ENCODE data around the gene SLC25A39. TPM values are rescaled to one million over a fixed set of nuclear protein-coding genes. Genes with fewer than 3 reads are reported as not detected.

Gene SLC25A39
- total RNA-seq, 2 donors from 2014 or later, result 92.4 to 131 TPM

DNA sequence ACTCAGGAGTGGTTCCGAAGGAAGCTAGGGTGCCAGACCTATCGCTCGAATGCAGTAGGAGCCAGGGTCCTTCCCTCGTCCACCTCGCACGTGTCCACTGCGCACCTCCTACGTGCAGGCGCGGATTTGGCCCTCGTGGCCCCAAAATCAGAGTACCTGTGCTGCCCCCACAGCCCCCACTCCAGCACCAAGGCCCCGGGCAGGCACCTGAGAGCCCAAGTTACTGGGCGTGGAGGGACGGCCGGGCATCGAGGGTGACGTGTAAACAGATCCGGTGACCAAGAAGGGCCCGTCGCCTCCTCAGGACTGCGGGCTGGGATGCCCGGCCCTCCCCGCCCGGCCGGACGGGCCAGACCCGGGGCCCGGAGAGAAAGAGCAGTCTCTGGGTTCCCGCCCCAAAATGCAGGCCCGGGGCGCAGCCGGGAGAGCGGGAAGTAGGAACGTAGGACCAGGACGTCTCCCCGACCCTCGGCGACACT lies 492 bp downstream of the SLC25A39 start:
- H3K9me3 Mint-ChIP-seq, result no peaks in the 10 kb centered on the region
- ATAC-seq (peak in 1 of 2 donors; percentile 15), DNase-seq (ENCODE audit: low spot score in 2 of 2) (peak in 1 of 2 donors; percentile 65)
- peak overlapping the region; percentile 44 to 63 for H3K27ac Mint-ChIP-seq
- peaks cover 0 to 5% of the 10 kb centered on the region in 2 donors for H3K36me3 Mint-ChIP-seq

DNA sequence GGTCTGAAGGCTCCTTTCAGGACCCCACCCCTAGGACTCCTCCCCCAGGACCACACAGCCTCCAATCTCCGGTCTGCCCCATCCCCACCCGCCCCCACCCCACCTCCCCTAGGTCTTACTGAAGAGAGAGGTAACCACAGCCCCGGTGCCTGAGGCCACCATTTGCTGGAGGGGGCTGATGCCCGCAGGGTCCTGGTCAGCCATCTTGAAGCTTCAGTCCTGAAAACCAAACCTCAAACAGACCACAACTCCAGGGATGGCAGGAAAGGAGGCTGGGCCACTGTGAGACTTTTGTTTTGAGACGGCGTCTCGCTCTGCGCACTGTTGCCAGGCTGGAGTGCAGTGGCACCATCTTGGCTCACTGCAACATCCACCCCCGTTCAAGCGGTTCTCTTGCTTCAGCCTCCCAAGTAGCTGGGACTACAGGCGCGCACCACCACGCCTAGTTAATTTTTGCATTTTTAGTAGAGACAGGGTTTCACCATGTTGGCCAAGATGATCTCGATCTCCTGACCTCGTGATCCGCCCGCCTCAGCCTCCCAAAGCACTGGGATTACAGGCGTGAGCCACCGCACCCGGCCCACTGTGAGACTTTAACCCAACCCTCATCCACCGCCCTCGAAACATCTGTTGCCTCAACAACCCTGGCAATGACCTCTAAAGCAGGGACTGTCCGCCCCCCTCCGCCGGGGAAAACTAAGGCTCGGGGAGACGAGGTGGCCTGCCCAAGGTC lies 1.1 kb downstream of the SLC25A39 start:
- ATAC-seq, result no peak
- Mint-ChIP-seq H3K36me3 (peaks cover 0 to 5% of the 10 kb centered on the region in 2 donors), H3K27ac (peak overlapping the region; percentile 44 to 63), H3K9me3 (no peaks in the 10 kb centered on the region)
- DNase-seq (ENCODE audit: low spot score in 2 of 2), result no peak

DNA sequence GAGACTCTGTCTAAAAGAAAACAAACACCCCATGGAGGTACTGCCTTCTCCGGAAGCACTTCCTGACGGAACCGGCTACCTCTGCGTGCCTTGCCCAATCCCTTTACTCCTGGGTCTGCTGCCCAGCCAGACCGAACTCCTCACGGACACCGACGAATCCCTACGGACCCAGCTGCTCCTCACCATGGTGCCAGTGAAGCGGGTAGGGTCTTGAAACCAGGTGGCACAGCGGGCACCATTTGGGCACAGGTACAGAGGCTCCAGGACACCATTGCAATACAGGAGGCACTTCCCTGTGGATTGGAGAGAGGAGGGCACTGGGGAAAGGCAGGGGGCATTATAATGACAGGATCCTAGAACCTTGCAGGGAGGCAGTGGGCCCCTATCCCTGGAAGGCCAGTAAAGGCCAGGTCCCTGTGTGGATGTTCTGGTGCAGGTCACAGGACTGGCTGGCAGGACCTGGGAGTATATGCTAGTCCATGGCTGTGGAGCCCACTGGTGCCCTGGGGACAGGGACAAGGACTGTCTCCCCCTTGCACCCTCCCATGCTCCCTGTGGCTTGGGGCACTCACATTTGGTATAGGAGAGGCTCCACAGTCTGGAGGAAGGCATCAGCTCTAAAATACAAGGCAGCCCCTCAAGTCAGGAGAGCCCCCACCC lies 2.3 kb downstream of the SLC25A39 start:
- no peak overlapping the region for H3K27ac Mint-ChIP-seq
- no peaks in the 10 kb centered on the region for H3K9me3 Mint-ChIP-seq
- ATAC-seq, result no peak

DNA sequence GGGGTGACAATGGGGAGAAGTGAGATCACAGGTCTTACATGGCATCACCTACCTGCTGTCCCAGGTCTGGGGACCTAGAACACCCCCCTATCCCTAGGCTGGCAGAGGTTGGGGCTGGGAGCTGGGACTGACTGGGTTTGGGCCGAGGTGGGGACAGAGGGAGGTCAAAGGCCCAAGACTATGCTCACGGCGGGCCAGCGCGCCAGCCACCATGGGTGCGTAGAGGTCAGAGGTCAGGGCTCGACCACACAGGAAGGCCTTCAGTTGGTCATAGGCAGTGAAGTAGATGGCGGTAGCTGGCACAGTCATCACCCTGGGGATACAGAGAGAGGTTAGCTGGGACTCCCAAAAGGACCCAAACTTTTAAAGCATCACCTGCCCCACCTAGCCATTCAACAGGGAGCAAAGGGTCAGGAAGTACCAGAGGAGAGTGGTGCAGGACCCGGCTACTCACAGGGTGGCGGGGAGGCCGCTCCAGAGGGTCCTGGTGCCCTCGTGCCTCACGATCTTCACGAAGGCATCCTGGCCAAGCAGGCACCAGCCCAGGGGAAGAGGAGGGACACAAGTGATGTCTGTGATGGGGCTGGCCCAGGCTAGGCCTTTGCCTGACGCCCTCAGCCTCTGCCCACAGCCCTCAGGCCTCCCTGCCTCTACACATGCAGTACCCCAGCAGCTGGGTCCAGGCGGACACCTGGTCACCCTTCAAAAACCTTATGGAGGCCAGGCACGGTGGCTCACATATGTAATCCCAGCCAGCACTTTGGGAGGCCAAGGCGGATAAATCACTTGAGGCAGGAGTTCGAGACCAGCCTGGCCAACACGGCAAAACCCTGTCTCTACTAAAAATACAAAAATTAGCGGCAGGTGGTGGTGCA lies 3.1 kb downstream of the SLC25A39 start:
- no peaks in the 10 kb centered on the region for H3K9me3 Mint-ChIP-seq
- peaks cover 0 to 5% of the 10 kb centered on the region in 2 donors for H3K36me3 Mint-ChIP-seq
- H3K27ac Mint-ChIP-seq, result peak overlapping the region in 1 of 2 donors; percentile 36
- no peak for ATAC-seq
- DNase-seq (ENCODE audit: low spot score in 2 of 2), result no peak

More for the DNA sequence above, 2.3 kb downstream of the SLC25A39 start:
- no peak for DNase-seq (ENCODE audit: low spot score in 2 of 2)
- H3K36me3 Mint-ChIP-seq, result peaks cover 0 to 5% of the 10 kb centered on the region in 2 donors

DNA sequence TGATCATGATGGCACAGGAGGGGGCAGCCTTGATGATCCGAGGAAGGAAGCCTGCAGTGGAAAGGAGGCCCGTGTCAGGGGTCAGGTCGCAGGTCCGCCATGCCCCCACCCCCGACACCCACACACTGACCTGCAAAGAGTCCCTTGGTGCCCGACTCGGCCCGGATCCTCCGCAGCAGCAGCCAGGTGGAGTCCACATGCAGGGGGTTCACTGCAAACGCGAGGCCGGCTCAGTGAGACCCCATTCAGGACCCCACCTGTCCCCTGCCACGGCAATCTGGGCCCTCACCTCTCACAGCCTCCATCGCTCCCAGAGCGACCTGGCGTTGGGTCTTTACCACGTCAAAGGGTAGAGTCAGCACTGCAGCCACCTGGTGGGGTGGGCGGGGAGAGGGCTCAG lies 4.6 kb downstream of the SLC25A39 start:
- ATAC-seq (no peak), DNase-seq (ENCODE audit: low spot score in 2 of 2) (no peak)
- no peaks in the 10 kb centered on the region for H3K9me3 Mint-ChIP-seq
- no peak overlapping the region for H3K27ac Mint-ChIP-seq
- no peaks in the 10 kb centered on the region for H3K36me3 Mint-ChIP-seq

DNA sequence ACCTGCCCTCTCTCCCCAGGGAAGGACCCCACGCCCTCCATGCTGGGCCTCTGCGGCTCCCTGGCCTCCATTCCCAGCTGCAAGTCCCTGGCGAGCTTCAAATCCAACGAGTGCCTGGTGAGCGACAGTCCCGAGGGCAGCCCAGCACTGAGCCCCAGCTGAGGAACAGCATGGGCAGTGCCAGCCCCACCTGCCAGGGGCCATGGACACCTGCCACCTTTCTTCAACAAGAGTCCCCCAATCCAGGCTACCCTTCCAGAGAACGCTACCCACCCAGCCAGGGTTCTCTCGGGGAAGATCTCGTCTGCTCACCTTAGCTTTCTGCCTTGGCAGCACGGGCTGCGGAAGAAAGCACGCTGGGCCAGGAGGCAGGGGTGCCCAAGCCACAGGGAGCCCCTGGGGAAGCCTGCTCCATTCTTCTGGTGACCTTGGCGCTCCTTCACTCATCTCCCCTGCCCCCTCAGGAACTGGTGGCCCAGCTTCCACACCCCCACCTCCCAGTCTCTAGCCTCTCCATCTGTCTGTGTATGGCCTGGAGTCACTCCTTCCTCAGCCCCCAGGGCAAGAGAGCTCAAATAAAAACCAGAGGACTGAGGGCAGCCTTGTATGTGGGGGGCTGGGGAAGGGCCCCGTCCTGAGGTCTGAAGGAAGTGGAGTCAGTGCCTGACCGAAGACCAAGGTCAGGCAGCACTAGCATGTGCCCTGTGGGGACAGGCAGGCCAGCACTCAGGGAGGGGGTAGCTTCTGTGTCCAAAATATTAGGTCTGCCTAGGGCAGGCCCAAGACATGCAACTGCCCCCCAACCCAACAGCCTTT lies 6.3 kb downstream of the SLC25A39 start:
- Mint-ChIP-seq H3K27ac (no peak overlapping the region), H3K36me3 (no peaks in the 10 kb centered on the region), H3K9me3 (no peaks in the 10 kb centered on the region)
- DNase-seq (ENCODE audit: low spot score in 2 of 2) (no peak), ATAC-seq (no peak)

DNA sequence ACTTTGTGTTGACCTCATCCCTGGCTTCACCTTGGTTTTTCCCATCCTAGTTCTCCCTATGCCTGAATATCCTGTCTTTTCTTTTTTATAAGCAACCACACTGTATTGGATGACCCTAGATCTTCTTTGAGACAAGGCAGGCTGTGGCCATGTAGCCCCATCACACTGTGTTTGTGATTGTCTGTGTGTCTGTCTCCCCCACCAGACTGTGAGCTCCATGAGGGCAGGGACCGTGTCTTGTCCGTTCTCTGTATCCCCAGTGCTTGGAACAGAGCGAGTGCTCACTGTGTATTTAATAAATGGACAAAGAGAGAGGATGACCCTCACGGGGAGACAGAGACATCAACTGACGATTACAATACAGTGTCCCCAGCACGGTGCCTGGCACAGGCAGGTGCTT lies 7.1 kb downstream of the SLC25A39 start:
- ATAC-seq (no peak), DNase-seq (ENCODE audit: low spot score in 2 of 2) (no peak)
- no peaks in the 10 kb centered on the region for H3K36me3 Mint-ChIP-seq
- no peak overlapping the region for H3K27ac Mint-ChIP-seq
- no peaks in the 10 kb centered on the region for H3K9me3 Mint-ChIP-seq

DNA sequence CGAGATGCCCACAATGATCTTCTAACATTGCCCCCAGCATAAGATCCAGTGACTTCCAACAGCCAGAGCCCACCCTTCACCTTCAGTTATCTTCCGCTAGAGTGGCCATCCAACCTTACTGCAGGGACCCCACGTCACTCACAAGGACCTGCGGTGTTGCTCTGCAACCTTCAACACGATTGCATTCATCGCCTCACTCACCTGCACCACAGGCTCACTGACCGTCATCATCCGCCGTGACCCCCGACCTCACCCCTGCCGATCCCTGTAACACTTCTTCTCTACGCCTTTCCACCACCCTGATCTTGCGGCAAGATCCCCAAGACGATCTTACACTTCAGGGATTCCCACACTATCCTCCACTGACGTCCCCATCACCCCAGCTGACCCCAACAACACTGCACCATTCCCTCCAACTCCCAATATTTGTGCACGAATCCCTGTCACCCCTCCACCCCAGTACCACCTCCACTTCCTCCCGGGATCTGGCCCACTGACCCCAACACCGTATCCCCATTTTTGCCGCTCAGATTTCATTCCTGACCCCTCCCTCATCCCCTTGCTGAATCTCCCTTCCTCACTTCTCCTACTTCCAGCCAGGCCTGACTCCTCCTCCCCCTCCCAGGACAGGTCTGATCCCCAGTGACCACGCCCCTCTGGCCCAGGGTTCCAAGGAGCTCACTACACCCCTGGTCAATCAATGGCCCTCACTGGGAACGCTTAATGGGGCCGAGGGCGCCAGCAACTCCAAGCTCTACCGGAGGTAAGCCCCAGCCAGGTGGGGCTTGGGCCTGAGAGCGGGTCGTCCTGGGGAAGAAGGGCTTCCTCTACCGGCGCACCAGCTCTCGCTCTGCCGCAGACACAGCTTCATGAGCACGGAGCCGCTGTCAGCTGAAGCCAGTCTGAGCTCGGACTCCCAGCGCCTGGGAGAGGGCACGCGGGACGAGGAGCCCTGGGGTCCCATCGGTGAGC lies 8.6 kb downstream of the SLC25A39 start:
- DNase-seq (ENCODE audit: low spot score in 2 of 2) (no peak), ATAC-seq (no peak)
- H3K9me3 Mint-ChIP-seq, result no peaks in the 10 kb centered on the region
- H3K27ac Mint-ChIP-seq, result peak overlapping the region in 1 of 2 donors; percentile 0
- H3K36me3 Mint-ChIP-seq, result no peaks in the 10 kb centered on the region

DNA sequence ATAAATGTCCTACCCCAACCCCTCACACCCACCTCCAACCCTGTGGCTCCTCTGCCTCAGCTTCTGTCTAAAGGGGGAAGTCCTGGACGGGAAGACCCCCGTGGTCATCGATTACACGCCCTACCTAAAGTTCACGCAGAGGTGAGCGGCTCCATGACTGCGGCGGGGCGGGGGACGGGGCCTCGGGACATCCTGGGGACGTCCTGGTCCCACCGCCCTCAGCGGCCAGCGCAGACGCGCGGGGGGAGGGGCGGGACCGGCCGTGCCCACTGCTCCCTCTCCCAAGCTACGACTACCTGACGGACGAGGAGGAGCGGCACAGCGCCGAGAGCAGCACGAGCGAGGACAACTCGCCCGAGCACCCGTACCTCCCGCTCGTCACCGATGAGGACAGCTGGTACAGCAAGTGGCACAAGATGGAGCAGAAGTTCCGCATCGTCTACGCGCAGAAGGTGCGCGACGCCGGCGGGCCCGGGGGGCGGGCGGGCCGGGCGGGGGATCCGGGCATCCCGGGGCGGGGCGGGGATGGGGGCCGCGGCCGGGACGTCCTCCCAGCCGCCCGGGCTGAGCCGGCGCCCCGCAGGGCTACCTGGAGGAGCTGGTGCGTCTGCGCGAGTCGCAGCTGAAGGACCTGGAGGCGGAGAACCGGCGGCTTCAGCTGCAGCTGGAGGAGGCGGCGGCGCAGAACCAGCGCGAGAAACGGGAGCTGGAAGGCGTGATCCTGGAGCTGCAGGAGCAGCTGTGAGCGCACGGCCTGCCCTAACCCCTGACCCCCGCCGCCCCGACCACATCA lies 9.6 kb downstream of the SLC25A39 start:
- no peaks in the 10 kb centered on the region for H3K36me3 Mint-ChIP-seq
- H3K9me3 Mint-ChIP-seq, result no peaks in the 10 kb centered on the region
- DNase-seq (ENCODE audit: low spot score in 2 of 2) (peak in 1 of 2 donors; percentile 47), ATAC-seq (peak; percentile 42 to 82)
- H3K27ac Mint-ChIP-seq, result no peak overlapping the region

DNA sequence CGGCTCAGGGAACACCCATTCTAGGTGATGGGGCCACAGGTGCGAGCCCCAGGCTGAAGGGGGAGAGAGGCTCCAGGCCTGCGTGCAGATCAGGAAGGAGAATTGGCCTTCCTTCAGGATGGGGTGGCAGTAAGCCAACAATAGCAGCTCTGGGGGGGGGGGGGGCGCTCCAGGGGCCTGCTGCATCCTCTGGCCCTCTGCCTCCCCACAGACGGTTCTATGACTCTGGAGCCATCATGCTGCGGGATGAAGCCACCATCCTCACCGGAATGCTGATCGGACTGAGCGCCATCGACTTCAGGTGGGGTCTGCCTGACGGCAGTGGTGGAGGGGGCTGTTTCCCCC lies 10.1 kb downstream of the SLC25A39 start:
- ATAC-seq, result no peak
- no peak overlapping the region for H3K27ac Mint-ChIP-seq

DNA sequence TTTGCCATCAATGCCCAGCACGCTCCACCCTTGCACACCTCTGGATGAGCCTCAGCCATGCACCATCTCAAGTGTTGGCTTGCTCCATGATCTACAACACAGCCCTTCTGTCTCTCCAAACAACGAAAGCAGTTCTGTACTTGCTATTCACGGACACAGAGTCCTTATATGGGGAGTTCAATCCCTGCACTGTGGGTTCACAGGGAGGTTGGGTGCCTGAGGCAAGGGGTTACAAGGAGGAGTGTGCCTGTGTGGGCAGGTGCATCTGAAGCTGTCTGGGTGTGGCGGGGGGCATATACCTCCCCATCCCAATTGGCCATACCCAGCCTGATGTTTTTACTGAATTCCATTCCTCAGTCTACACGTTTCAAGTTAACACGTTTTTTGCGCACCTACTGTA lies 10.6 kb downstream of the SLC25A39 start:
- Mint-ChIP-seq H3K27ac (no peak overlapping the region), H3K9me3 (no peaks in the 10 kb centered on the region), H3K36me3 (no peaks in the 10 kb centered on the region)
- DNase-seq (ENCODE audit: low spot score in 2 of 2) (no peak), ATAC-seq (no peak)

More for the DNA sequence above, 10.1 kb downstream of the SLC25A39 start:
- Mint-ChIP-seq H3K36me3 (no peaks in the 10 kb centered on the region), H3K9me3 (no peaks in the 10 kb centered on the region)
- no peak for DNase-seq (ENCODE audit: low spot score in 2 of 2)

DNA sequence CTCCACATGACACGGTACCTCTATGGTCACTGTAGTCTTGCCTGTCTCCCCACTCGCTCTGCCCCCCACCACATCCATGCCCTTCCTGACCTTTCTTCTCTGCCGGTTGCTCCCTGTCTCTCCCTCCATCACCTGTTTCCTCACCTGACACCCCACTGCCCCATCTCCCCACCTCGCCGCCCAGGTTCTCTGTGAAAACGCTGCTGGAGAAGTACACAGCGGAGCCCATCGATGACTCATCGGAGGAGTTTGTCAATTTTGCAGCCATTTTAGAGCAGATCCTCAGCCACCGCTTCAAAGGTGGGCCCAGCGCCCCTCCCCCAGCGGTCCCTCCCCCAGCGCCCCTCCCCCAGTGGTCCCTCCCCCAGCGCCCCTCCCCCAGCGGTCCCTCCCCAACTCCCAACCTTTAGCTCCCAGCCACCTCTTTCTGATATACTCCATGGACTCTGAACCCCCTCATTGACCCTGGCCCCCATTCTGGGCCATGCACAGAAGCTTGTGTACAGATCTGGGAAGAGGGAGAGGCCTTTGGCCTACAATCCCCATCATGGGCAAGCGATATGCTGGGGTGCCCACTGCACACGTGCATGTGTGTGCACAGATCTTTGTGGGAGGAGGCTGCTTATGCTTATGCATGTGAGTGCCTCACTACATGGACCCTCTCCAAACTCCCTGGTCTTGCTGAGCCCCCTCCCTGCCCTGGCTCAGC lies 12.1 kb downstream of the SLC25A39 start:
- Mint-ChIP-seq H3K27ac (no peak overlapping the region), H3K36me3 (no peaks in the 10 kb centered on the region), H3K9me3 (no peaks in the 10 kb centered on the region)
- no peak for ATAC-seq
- no peak for DNase-seq (ENCODE audit: low spot score in 2 of 2)

DNA sequence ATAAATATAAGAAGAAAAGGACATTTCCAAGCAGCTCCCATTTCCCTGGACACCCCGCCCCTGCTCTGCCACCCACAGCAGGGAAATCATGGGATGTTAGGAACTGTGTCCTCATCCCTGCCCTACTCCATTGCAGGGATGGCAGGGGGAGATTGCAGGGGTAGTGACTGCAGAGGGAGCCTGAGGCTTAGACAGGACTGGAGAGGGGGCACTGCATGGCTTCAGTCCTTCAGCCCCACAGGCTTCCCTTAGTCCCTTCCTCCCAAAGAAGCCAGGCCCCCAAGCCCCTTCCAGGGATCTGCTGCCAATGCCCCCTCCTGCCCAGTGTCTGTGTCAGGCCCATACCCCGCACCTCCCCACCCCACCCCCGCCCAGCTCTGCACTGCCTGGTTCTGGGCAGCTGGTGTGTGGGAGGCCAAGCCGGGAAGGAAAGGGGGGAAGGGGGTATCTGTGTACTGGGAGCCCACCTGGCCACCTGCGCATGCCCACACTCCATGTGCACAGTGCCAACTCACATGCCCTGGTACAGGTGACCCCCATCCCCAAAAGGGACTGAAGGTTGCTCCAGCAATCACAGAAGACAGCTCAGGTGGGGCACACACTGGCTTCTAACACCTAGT lies 13.0 kb downstream of the SLC25A39 start:
- no peak for ATAC-seq
- no peaks in the 10 kb centered on the region for H3K9me3 Mint-ChIP-seq

More for the DNA sequence above, 13.0 kb downstream of the SLC25A39 start:
- DNase-seq (ENCODE audit: low spot score in 2 of 2), result no peak
- H3K27ac Mint-ChIP-seq, result no peak overlapping the region
- H3K36me3 Mint-ChIP-seq, result no peaks in the 10 kb centered on the region

Measured in activated naive CD4-positive, alpha-beta T cell treated with anti-CD3 and anti-CD28 coated beads, Interleukin-2, amount 50 U/mL, for 72 hours (primary cell).